Measurements from ENCODE around the gene EDIL3. TPM values are rescaled to one million over a fixed set of nuclear protein-coding genes. Genes with fewer than 3 reads are reported as not detected.

EDIL3 gene
- total RNA-seq, 2 donors from 2014 or later: 2.2 to 17.5 TPM

GRCh38 chr5:84403773-84404172 lies 19.1 kb upstream of the EDIL3 start:
- H3K4me1 Mint-ChIP-seq: no peaks in the 10 kb centered on the region
- no peak for DNase-seq
- Histone ChIP-seq H3K9me3 (ENCODE audit: control insufficient read depth, low read length) (no peaks in the 10 kb centered on the region), H3K36me3 (ENCODE audit: control insufficient read depth, insufficient read depth, low read length) (no peaks in the 10 kb centered on the region), H3K27me3 (ENCODE audit: control insufficient read depth, insufficient read depth, low read length, poor library complexity, severe bottlenecking) (no peaks in the 10 kb centered on the region), H3K27ac (ENCODE audit: low read depth, low read length) (no peak overlapping the region), H3K4me3 (ENCODE audit: low read length) (no peak overlapping the region), H3K9ac (ENCODE audit: extremely low read depth, low read length, poor library complexity, severe bottlenecking) (no peak overlapping the region), H3K4me1 (ENCODE audit: control insufficient read depth, insufficient read depth, low read length) (no peaks in the 10 kb centered on the region)
- no peak overlapping the region for H3K4me3 Mint-ChIP-seq
- no peaks in the 10 kb centered on the region for H3K27me3 Mint-ChIP-seq (ENCODE audit: insufficient read depth)
- no peaks in the 10 kb centered on the region for H3K9me3 Mint-ChIP-seq
- no peak overlapping the region for H3K27ac Mint-ChIP-seq
- H3K36me3 Mint-ChIP-seq (ENCODE audit: low read depth): no peaks in the 10 kb centered on the region
- no peak for TF ChIP-seq CTCF (conservative IDR thresholded peaks at IDR 0.05)

- H3K4me3 Mint-ChIP-seq: no peak overlapping the region
- Histone ChIP-seq H3K4me3 (ENCODE audit: low read length) (no peak overlapping the region), H3K9me3 (ENCODE audit: control insufficient read depth, low read length) (no peaks in the 10 kb centered on the region), H3K36me3 (ENCODE audit: control insufficient read depth, insufficient read depth, low read length) (no peaks in the 10 kb centered on the region), H3K27me3 (ENCODE audit: control insufficient read depth, insufficient read depth, low read length, poor library complexity, severe bottlenecking) (no peaks in the 10 kb centered on the region), H3K9ac (ENCODE audit: extremely low read depth, low read length, poor library complexity, severe bottlenecking) (no peak overlapping the region), H3K4me1 (ENCODE audit: control insufficient read depth, insufficient read depth, low read length) (no peaks in the 10 kb centered on the region), H3K27ac (ENCODE audit: low read depth, low read length) (no peak overlapping the region)
- no peak for DNase-seq
- no peak for TF ChIP-seq CTCF (conservative IDR thresholded peaks at IDR 0.05)
- H3K27ac Mint-ChIP-seq: no peak overlapping the region
- no peaks in the 10 kb centered on the region for H3K27me3 Mint-ChIP-seq (ENCODE audit: insufficient read depth)
- no peaks in the 10 kb centered on the region for H3K4me1 Mint-ChIP-seq
- no peaks in the 10 kb centered on the region for H3K36me3 Mint-ChIP-seq (ENCODE audit: low read depth)
- no peaks in the 10 kb centered on the region for H3K9me3 Mint-ChIP-seq
- 93 to 100% methylated on average over 1 of the region's 1 CpG for WGBS, 2 experiments (ENCODE audit: insufficient coverage in 1 of 2, insufficient read length in 1 of 2)
Measured at GRCh38 chr5:84397385-84397784, 12.7 kb upstream of the EDIL3 start.

GRCh38 chr5:84393969-84394368 lies 9.3 kb upstream of the EDIL3 start:
- H3K9ac ChIP-seq (ENCODE audit: extremely low read depth, low read length, poor library complexity, severe bottlenecking): no peak overlapping the region
- H3K36me3 ChIP-seq (ENCODE audit: control insufficient read depth, insufficient read depth, low read length): no peaks in the 10 kb centered on the region
- no peak overlapping the region for H3K4me3 ChIP-seq (ENCODE audit: low read length)
- H3K27me3 ChIP-seq (ENCODE audit: control insufficient read depth, insufficient read depth, low read length, poor library complexity, severe bottlenecking): no peaks in the 10 kb centered on the region
- DNase-seq: no peak
- Mint-ChIP-seq H3K4me1 (no peaks in the 10 kb centered on the region), H3K4me3 (no peak overlapping the region), H3K27ac (no peak overlapping the region), H3K36me3 (ENCODE audit: low read depth) (no peaks in the 10 kb centered on the region), H3K27me3 (ENCODE audit: insufficient read depth) (no peaks in the 10 kb centered on the region), H3K9me3 (no peaks in the 10 kb centered on the region)
- no peaks in the 10 kb centered on the region for H3K4me1 ChIP-seq (ENCODE audit: control insufficient read depth, insufficient read depth, low read length)
- H3K9me3 ChIP-seq (ENCODE audit: control insufficient read depth, low read length): no peaks in the 10 kb centered on the region
- 88 to 100% methylated on average over 2 to 6 of the region's 6 CpGs for WGBS, 2 experiments (ENCODE audit: insufficient coverage in 1 of 2, insufficient read length in 1 of 2)
- peak; percentile 33 for TF ChIP-seq CTCF (conservative IDR thresholded peaks at IDR 0.05)
- H3K27ac ChIP-seq (ENCODE audit: low read depth, low read length): no peak overlapping the region

Measured in endodermal cell (in vitro differentiated cells).